HG03108 (cell line): Measurements from ENCODE around the gene ADGRB3.

Source experiments
- ATAC-seq: cut with Tn5 transposase; IDR thresholded peaks from one replicate; pipeline ENCODE4 v1.9.1; 2021; ENCODE audit warnings: moderate library complexity; ENCODE audit not compliant: unreplicated experiment

Gene ADGRB3

DNA sequence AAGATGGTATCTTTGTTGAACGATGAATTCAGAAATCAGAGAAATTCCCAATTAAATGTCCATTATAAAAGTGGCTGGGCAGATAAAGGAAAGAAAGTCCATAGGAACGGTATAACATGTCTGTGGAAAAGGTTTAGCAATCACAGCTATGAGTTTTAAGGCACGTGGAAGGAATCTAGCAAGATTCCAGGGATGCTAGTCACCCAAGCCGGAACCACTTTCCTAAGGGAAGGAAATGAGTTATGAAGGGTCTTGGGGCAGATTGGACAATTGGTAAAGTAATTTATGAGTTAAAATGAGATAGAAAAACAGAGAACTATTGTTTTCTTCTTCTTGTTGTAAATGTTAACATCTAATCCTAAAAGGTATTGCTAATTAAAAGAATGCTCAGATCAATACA lies 384.8 kb downstream of the ADGRB3 start:
- ATAC-seq: no peak

DNA sequence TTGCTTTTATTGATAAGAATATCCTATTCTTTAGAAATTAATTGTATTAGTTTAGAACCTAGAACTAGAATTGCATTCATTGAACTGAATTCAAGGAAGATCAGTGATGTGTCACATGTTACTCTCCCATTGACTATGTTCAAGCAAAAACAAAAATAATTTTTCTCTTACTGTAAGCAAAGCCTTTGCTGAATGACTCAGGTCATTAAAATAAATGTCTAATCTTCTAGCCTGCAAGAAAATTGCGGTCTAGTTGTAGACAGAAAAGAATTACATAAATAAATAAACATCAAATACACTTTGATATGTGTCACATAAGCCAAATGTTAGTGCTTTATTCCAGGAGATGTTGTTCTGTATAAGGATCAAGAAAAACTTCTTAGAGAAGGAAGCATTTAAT lies 387.9 kb downstream of the ADGRB3 start:
- ATAC-seq: no peak

DNA sequence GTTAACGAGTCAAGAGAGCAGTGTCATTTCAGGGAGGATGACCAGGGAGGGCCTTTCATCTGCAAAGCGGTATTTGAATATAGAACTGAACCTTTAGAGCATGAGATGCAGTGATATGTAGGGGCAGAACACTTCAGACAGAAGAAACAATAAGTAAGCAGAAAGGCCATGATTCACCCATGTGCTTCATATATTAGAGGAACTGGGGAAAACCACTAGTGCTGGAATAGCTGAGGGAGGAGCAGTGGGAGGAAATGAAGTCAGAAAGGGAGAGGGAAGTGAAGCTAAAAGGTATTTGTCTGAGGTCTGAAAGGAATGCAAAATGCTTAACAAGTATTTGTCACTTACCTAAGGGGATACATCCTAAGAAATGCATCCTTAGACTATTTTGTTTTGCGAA lies 391.2 kb downstream of the ADGRB3 start:
- no peak for ATAC-seq

DNA sequence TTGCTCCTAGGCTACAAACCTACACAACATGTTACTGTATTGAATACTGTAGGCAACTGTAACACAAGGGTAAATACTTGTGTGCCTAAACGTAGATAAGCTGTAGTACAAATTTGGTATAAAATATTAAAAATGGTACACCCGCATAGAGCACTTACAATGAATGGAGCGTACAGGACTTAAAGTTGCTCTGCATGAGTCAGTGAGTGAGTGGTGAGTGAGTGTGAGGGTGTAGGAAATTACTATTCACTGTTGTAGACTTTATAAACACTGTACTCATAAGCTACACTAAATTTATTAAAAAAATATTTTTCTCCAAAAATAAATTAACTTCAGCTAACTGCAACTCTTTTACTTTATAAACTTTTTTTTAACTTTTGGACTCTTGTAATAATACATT lies 391.6 kb downstream of the ADGRB3 start:
- no peak for ATAC-seq

DNA sequence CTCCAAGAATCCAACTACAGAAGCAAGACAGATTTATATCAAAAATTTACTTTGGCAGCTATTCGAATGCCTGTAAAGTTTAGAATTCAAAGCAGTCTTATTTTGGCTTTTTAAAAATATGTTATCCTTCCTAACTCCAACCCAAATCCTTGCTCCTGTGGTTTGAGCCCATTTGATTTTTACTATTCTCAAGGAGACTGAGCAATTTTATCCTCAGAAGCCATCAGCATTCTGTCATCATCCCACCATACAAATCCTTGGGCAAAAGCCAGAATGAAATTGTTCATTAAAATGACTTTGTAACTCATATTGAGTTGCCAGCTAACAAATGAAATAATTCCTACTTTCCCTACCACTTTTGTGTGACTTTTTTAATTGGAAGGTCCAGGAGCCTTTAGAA lies 392.8 kb downstream of the ADGRB3 start:
- no peak for ATAC-seq

DNA sequence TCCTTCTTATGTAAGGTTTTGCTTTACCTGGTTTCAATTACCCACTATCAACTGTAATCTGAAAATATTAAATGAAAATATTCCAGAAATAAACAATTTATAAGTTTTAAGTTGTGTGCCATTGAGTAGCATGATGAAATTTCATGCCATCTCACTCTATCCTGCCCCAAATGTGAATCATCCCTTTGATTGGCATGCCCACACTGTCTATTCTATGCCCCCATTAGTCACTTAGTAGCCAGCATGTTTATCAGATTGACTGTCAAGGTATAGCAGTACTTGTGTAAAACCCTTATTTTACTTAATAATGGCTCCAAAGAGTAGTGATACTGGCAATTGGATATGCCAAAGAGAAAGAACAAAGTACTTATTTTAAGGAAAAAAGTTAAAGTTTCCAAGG lies 403.8 kb downstream of the ADGRB3 start:
- no peak for ATAC-seq

DNA sequence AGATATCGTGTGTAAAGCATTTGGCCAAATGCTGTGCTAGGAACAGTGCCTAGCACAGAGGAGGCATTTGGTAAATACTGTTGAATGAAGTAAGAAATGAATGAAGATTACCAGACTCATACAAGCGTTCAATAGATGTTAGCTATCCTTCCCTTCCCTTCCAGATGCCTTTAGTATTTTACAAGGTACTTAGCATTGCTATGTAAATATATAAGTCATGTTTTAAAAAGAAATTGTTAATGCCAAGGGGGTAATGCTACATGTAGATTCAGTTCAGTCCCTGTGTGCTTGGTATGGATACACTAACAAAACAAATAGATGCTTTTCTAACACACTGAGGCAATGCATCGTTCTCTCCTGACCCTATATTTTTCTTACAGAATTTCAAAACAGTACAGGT lies 407.2 kb downstream of the ADGRB3 start:
- ATAC-seq: no peak

DNA sequence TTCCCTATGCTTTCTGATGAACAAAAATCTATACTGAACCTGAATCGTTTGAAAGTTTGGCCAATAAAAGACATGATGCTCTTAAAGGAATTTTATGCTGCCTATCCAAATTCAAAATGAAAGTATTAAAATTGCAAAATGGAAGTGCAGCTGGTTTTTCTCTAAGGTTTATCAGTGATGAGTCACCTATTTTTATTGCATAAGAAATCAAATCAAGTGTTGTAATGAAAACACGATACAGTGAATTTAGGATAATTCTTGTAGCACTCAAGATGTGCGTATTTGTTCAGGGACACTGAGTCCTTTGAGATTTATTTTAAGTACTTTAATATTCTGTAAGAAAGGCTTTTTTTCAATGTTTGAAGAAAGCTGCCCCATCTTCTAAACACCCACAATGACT lies 409.5 kb downstream of the ADGRB3 start:
- ATAC-seq: no peak

DNA sequence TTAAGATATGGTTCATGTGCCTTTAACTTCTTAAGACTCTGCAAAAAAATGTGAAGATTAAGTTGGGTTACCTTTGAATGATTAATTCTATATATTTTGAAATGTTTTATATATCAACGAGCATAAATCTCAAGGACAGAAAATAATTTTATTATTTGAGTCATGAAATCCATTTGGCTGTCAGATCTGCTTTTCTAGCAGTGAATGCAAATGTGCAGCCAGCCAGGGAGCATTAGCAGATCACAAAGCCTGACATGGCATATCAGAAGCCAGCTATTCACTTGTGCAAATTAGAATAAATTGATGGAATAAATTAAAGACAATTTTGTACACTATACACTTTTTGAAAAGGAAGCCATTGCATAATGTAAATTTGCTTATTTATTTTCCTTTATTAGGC lies 424.3 kb downstream of the ADGRB3 start:
- no peak for ATAC-seq

DNA sequence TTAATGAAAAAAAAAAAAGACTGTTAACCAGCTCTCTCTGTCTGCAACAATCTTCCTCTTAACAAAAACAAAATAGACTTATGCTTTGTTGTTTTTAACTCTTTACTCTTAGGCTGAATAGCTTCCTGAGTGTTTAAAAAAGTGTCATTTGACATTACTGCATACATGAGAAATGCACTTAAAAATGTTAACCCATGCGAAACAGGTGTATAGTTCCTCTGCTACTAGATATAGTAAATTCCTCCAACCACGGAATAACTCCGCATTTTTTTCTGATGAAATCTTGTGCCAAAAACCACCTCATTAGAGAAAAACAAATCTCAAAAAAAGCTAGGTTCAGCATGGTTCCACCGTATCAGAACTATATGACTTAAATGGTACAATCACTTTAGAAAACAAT lies 426.0 kb downstream of the ADGRB3 start:
- no peak for ATAC-seq

DNA sequence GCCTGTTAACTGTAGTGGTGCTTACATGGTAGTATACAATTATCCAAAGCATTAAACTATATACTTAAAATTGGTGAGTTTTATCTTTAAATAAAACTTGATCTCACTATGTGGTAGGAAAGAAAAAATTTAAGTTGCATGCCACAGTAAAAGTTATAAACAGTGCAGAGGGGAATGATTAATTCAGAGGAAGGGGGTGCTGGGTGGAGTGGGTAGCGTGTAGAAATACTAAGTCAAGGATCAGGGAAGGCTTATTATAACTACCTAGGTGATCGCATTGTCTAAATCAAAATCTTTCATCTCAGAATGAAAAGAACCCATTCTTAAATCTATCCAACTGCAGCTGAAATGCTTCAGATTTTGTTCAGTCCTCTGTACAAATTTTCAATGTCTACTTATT lies 428.3 kb downstream of the ADGRB3 start:
- ATAC-seq: no peak

DNA sequence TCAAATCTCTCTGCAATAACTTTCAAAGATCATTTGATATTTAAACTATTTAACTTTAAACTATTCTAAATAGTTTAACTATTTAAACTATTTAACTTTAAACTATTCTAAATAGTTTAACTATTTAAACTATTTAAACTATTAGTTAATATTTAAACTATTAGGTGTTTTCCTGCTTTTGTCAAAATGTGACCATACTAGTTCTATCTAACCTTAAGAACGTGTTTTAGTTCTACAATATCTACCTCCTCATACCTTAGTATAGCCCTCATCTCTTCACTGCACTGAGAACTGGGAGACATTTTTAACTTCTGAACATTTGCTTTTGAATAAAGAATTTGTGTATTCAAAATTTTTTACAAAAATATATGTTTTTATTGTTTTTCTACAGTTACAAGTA lies 429.1 kb downstream of the ADGRB3 start:
- no peak for ATAC-seq

DNA sequence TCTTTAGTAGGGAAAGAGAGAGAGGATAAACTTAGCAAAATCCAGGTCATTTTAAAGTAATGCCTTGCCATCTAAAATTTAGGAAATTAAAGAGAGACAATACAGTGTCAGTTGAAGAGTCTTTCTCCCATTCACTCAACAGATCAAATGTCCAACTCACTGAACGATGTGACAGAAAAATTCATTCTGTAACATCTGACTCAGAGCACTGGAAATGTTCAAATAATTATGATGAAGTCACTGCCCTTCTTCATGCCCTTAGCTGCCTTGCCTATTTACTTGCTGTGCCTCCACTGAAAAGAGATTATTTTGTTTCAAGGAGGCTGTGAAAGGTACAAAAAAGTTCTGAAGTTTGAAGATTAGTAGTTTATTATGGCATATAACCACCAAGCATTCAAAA lies 434.8 kb downstream of the ADGRB3 start:
- no peak for ATAC-seq

DNA sequence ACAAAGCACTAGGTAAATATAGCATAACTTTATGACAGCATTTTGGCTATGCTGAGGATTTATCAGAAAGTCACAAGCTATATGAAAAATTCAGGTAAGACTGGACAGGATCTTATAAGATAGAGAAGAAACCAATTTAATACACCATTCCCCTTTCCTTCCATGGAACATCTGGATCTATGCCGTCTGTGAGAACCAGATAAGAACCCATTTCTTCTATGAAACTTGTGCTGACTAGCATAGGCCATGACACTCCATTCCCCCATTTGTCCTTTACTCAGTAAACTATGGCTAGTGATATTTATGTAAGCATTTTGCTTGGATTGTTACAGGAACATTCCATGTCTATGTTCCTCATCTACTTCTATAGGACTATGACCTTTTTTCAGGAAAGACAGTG lies 437.7 kb downstream of the ADGRB3 start:
- ATAC-seq: no peak

DNA sequence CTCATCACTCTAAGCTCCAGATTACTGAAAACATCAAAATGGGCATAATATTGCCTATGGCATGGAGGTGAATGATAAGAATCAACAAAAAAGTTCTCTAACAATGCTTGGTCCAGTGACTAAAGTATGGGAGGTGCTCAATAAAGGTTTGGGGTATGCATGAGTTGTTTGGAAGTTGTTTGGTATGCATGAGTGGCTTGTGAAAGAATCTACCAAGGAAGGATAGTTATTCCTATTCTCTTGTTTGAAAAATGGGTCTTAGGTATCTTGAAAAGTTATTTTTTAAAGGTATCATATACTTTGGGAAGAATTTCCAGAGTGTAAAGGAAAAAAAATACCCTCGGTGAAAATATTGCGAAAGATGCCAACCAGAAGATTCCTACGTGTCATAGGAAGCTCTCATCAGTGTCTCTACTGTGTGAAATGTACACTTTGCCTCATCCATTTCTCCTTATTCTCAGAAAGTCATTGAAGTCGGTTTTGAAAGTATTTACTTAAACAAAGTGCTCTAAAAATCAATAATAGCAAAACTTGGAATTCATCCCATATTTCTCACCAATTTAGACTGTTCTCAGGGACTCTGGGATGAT lies 449.8 kb downstream of the ADGRB3 start:
- no peak for ATAC-seq

DNA sequence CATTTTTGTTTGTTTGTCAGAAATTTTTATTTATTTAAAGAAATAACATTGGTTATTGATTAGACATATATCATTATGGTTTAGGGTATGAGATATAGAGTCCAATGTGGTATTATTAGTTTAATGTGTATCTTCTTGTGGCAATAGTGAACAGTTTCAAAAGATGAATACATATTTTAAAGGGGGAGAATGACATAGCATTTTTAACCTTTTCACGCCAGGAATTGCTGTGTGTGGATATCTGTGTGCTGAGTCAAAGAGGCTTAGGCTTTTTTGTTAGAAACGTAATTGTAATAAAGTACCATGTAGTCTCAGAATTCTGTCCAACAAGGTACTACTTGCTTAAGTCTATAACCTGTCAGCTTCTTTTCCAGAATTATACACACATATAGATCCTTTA lies 451.6 kb downstream of the ADGRB3 start:
- ATAC-seq: no peak

DNA sequence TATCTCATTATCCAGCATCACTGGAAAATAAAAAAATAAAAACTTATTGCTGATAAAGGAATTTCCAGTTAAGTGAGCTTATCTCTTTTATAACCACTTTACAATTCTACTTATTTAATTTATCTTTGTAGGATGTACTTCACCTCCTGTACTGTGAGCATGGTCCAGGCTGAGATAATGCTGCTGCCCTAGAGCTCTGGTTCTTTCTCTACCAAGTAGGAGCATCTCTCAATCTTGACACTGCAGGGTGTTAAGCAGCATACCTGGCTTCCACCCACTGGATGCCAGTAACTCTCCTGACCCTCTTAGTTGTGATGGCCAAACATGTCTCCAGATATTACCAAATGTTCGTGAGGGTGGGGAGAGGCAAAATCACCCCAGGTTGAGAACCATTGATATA lies 454.5 kb downstream of the ADGRB3 start:
- no peak for ATAC-seq

DNA sequence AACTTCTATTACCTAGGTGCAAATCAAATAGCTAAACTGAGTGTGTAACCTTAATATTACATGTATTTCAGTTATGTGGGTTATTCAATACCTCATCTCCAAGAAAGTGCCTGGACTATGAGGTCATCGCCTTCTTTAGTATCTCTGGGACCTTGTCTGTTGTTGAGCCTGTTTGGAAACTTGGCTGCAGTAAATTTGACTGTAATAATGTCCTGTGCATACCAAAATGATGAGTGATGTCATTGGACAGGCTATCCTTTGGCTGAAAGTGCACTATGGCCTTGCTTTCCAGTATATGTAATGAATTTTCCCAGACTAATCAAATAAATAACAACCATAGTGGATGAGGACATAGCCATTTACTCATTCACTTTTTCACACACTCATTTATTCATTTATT lies 455.1 kb downstream of the ADGRB3 start:
- ATAC-seq: no peak

DNA sequence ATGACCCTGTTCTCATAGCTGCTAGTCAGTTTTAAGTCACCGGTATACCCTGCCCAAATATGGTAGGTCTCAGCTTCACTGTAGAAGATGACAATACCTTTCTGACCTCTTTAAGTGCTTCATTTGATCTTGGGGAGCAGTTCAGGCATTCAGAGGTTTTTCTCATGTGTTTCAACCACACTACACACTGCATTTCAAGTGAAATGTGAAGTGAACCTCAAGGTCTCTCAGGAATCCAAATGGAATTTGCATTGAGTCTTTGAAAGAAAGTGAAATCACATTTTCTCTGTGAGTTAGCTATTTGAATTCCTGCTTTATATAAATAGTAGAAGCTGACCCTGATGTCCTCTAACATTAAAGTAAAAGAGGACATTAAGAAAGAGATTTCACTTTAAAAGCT lies 461.6 kb downstream of the ADGRB3 start:
- ATAC-seq: no peak

DNA sequence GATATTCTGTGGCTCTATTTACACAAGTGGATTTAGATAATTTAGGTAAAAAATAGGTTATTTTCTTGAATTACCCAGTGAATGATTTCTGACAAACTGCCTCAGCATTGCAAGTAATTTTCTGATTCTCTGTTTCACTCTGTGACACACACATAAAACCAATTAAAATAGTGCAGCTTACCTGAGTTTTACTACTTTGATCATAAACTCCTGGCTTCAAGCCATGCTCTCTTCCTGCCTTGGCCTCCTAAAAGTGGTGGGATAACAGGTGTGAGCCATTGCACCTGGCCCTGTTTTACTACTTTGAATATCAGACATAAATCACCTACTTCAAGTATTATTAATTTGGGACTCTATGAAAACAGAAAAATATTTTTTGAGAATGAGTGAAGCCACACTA lies 462.9 kb downstream of the ADGRB3 start:
- ATAC-seq: no peak

DNA sequence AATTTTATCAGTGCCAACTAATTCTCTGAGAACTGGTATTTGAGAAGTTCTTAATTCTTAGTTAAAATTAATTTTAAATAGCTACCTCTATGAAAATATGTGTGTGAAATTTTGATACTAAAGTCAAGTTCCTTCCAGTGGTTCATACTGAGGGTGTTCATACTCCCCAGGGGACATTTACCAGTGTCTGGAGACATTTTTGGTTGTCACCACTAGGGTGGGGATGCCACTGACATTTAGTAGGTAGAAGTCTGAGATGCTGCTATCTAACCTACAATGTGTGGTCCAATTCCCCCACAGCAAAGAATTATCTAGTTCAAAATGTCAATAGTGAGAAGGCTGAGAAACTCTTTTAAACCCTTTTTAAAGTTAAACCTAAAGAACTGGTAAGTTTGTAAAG lies 463.8 kb downstream of the ADGRB3 start:
- no peak for ATAC-seq

DNA sequence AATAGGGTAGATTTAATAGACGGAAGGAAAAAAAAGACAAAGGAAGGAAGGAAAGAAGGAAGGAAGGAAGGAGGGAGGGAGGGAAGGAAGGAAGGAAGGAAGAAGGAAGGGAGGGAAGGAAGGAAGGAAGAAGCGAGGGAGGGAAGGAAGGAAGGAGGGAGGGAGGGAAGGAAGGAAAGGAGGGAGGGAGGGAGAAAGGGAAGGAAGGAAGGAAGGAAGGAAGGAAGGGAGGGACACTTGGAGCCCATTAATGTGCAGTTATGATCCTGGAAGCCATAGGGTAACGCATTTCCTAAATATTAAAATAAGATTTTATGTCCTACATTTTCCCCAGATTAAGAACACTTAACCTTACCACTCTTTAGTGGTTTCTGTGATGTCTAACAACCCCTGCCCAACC lies 465.7 kb downstream of the ADGRB3 start:
- no peak for ATAC-seq

DNA sequence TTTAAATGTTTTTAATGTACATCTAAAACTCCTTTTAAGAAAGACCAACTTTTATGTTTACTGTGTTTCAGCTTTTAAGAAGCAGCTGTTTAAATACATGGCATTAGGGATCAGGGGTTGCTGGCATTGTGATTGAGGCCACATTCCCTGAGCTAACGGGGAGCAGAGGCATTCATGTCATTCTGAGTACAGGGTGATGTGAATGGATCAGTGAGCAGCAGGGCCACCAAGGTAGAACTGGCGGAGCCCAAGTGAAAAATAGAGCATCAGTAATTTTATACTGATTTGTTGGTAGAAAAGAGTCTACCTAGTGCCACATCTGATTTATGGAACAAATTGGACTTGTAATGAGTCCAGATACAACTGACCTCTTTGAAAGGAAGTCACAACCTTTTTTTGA lies 467.3 kb downstream of the ADGRB3 start:
- no peak for ATAC-seq

DNA sequence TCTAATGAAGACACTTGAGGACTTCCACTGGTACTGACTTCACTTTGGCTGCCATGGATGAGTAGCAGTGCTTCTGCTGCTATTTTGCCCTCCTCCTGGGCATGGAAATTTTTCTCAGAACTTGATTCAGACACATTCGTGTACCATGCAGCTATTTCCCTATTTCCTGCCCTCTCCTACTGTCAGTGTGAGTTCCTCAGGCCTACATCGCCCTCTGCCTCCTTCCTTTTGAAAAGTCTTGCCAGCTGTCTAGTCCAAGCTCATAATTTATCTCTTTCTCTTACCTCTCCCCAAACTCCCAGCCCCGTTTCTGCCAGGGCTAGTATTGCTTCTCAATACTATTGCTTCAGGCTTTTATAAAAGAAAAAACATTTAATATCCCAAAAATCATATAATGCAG lies 470.2 kb downstream of the ADGRB3 start:
- ATAC-seq: no peak
